Suprapubic skin (tissue), 4 donors: ENCODE data around the gene CCDC7. TPM values are rescaled to one million over a fixed set of nuclear protein-coding genes. Genes with fewer than 3 reads are reported as not detected.
"Not testable (repeated sequence)": the region's sequence is repeated elsewhere in the genome, so short reads cannot be mapped to it uniquely, and the experiment has no call there.

Experiments
- DNase-seq, 2 donors: peaks; one replicate each; pipeline ENCODE4 v3.0.0-alpha.2; 2019; ENCODE audit warnings: low spot score in 2 of 2
- H3K27ac ChIP-seq: fragments of 200-600 bp; sonication (generic); one replicate; pipeline ENCODE4 v1.5.1; 2019
- H3K27me3 ChIP-seq: fragments of 200-600 bp; sonication (generic); one replicate; pipeline ENCODE4 v1.5.1; 2019
- H3K36me3 ChIP-seq: fragments of 200-600 bp; sonication (generic); one replicate; pipeline ENCODE4 v1.5.1; 2019
- H3K4me1 ChIP-seq: fragments of 200-600 bp; sonication (generic); one replicate; pipeline ENCODE4 v1.5.1; 2019
- H3K4me3 ChIP-seq: fragments of 200-600 bp; sonication (generic); one replicate; pipeline ENCODE4 v1.5.1; 2019; ENCODE audit warnings: mild to moderate bottlenecking
- H3K9me3 ChIP-seq: fragments of 200-600 bp; sonication (generic); one replicate; pipeline ENCODE4 v1.5.1; 2019
- EP300 ChIP-seq: sonication (generic); formaldehyde crosslinking; IDR thresholded peaks from one replicate; pipeline ENCODE4 v1.6.1; 2017; ENCODE audit warnings: antibody characterized with exemption
- POLR2A ChIP-seq, 2 donors: fragments of 450-650 bp; IDR thresholded peaks; one replicate each; pipeline ENCODE4 v1.6.1; 2017; ENCODE audit warnings: antibody characterized with exemption in 2 of 2, mild to moderate bottlenecking in 2 of 2, moderate library complexity in 2 of 2
- POLR2AphosphoS5 ChIP-seq, 3 donors: sonication (generic); formaldehyde crosslinking; IDR thresholded peaks; one replicate each; pipeline ENCODE4 v1.6.1; 2017; ENCODE audit warnings: antibody characterized with exemption in 3 of 3
- WGBS: methylation state at CpG from one replicate; pipeline ENCODE4 v1.1.5; 2018; 5-methylcytosine and 5-hydroxymethylcytosine counted together
- total RNA-seq, 4 donors: library from RNA; depleted of rRNA; stranded (reverse); fragments of >200 nt; gene quantifications; one replicate each; pipeline ENCODE4 v1.1.0, GENCODE V29; 2016
- TF ChIP-seq, protein P1 (sequence below), 2 donors: fragments of 200-600 bp in 1 of 2; fragments of 450-650 bp in 1 of 2; sonication (generic) in 1 of 2; IDR thresholded peaks; one replicate each; pipeline ENCODE4 v1.5.1; 2016 to 2019; ENCODE audit warnings: antibody characterized with exemption in 2 of 2, mild to moderate bottlenecking in 1 of 2, moderate library complexity in 1 of 2

CCDC7 gene
- total RNA-seq, 4 donors from 2014 or later = 4.6 to 10.1 (median 7.6) TPM

DNA sequence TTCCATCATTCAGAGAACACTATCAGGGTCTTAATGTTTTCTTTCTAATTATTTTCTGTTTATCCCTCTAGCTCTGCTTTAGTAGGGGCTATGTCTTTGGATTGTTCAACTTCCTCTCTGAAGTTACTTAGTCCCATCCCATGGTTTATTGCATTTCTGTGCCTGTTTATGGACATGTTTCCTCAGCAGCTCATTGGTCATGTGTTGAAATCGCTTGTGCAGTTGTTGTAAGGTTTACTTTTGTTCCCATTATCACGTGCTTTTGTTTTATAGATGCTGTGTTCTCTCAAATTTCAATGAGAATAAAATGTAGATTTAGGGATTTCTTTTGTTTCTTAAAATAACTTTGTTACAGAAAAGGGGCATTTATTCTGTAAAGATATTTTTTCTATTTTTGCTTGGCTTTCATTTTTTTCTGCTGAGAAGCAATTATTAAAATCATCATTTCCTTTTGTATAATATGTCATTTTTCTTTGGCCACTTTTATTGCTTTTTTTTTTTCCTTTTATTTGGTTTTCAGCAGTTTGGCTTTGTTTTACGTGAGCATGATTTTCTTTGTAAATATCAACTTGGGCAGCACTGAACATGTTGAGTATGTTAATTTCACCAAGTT lies 110.9 kb downstream of the CCDC7 start:
- WGBS = 90% methylated on average over 3 of the region's 3 CpGs
- Histone ChIP-seq H3K4me1 (no peaks in the 10 kb centered on the region), H3K4me3 (no peak overlapping the region), H3K36me3 (no peaks in the 10 kb centered on the region), H3K27ac (no peak overlapping the region), H3K27me3 (no peaks in the 10 kb centered on the region), H3K9me3 (no peaks in the 10 kb centered on the region)
- no peak for TF ChIP-seq POLR2AphosphoS5 (IDR thresholded peaks at IDR 0.05)
- TF ChIP-seq EP300 = no peak
- TF ChIP-seq POLR2A (IDR thresholded peaks at IDR 0.05) = no peak
- TF ChIP-seq, protein P1, sequence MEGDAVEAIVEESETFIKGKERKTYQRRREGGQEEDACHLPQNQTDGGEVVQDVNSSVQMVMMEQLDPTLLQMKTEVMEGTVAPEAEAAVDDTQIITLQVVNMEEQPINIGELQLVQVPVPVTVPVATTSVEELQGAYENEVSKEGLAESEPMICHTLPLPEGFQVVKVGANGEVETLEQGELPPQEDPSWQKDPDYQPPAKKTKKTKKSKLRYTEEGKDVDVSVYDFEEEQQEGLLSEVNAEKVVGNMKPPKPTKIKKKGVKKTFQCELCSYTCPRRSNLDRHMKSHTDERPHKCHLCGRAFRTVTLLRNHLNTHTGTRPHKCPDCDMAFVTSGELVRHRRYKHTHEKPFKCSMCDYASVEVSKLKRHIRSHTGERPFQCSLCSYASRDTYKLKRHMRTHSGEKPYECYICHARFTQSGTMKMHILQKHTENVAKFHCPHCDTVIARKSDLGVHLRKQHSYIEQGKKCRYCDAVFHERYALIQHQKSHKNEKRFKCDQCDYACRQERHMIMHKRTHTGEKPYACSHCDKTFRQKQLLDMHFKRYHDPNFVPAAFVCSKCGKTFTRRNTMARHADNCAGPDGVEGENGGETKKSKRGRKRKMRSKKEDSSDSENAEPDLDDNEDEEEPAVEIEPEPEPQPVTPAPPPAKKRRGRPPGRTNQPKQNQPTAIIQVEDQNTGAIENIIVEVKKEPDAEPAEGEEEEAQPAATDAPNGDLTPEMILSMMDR (IDR thresholded peaks at IDR 0.05) = no peak
- no peak for DNase-seq

DNA sequence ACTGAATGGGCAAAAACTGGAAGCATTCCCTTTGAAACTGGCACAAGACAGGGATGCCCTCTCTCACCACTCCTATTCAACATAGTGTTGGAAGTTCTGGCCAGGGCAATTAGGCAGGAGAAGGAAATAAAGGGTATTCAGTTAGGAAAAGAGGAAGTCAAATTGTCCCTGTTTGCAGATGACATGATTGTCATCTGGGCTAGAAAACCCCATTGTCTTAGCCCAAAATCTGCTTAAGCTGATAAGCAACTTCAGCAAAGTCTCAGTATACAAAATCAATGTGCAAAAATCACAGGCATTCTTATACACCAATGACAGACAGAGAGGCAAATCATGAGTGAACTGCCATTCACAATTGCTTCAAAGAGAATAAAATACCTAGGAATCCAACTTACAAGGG lies 116.8 kb downstream of the CCDC7 start:
- DNase-seq, H3K4me3 ChIP-seq: not testable (repeated sequence)

DNA sequence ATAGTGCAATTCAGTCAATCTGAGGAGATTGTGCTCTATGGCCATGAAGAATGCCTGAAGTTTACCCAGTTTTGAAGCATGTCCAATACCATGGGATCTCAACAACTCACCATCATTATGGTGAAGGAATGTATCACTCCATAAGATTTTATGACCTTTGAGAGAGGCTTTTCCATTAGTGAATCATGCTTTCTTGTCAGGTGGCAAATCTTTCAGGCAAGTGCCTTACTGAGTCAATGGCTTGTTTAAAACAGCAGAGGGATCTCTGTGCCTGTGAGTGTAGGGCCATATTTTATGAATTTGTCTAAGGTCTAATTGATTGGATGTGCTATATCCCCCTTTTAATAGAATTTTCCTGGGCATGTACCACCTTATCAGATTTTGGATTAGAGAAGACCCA lies 131.5 kb downstream of the CCDC7 start:
- H3K4me3 ChIP-seq = no peak overlapping the region
- H3K27ac ChIP-seq = no peak overlapping the region
- no peaks in the 10 kb centered on the region for H3K4me1 ChIP-seq
- DNase-seq = no peak
- no peaks in the 10 kb centered on the region for H3K9me3 ChIP-seq
- TF ChIP-seq, protein P1 (IDR thresholded peaks at IDR 0.05) = no peak
- TF ChIP-seq EP300 (no peak), POLR2AphosphoS5 (IDR thresholded peaks at IDR 0.05) (no peak), POLR2A (IDR thresholded peaks at IDR 0.05) (no peak)
- H3K36me3 ChIP-seq = no peaks in the 10 kb centered on the region
- H3K27me3 ChIP-seq = no peaks in the 10 kb centered on the region

More for the DNA sequence above, 116.8 kb downstream of the CCDC7 start:
- not testable (repeated sequence) for H3K27me3 ChIP-seq, H3K9me3 ChIP-seq, H3K27ac ChIP-seq, H3K36me3 ChIP-seq, H3K4me1 ChIP-seq

DNA sequence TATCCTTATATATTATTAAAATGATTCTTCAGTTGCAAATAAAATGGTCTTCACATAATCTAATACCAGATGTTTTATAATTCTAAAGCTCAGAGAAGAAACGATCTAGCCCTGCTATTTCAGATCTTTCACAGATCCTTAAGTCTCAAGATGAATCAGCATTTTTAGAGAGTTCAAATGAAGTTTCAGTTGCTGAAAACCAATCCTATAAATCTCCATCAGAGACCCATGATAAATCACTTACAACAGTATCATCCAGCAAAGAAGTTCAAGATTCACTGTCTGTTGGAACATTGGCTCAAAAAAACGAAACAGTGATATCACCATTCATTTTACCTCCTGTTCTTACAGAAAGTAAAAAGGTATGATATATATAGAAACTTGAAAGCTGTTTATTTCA lies 137.0 kb downstream of the CCDC7 start:
- 57% methylated on average over 2 of the region's 2 CpGs for WGBS
- H3K27ac ChIP-seq = no peak overlapping the region

DNA sequence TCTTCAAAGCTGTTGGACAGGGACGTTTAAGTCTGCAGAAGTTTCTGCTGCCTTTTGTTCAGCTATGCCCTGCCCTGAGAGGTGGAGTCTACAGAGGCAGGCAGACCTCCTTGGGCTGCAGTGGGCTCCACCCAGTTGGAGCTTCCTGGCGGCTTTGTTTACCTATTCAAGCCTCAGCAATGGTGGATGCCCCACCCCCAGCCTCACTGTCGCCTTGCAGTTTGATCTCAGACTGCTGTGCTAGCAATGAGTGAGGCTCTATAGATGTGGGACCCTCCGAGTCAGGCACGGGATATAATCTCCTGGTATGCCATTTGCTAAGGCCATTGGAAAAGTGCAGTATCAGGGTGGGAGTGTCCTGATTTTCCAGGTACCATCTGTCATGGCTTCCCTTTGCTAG lies 152.1 kb downstream of the CCDC7 start:
- 100% methylated on average over 1 of the region's 5 CpGs for WGBS
- not testable (repeated sequence) for H3K4me1 ChIP-seq, H3K27ac ChIP-seq, H3K27me3 ChIP-seq, H3K36me3 ChIP-seq, H3K4me3 ChIP-seq, DNase-seq
- H3K9me3 ChIP-seq = peaks cover 16% of the 10 kb centered on the region

More for the DNA sequence above, 137.0 kb downstream of the CCDC7 start:
- Histone ChIP-seq H3K36me3 (no peaks in the 10 kb centered on the region), H3K4me3 (no peak overlapping the region), H3K27me3 (no peaks in the 10 kb centered on the region), H3K9me3 (no peaks in the 10 kb centered on the region), H3K4me1 (no peaks in the 10 kb centered on the region)
- DNase-seq = no peak
- no peak for TF ChIP-seq EP300

DNA sequence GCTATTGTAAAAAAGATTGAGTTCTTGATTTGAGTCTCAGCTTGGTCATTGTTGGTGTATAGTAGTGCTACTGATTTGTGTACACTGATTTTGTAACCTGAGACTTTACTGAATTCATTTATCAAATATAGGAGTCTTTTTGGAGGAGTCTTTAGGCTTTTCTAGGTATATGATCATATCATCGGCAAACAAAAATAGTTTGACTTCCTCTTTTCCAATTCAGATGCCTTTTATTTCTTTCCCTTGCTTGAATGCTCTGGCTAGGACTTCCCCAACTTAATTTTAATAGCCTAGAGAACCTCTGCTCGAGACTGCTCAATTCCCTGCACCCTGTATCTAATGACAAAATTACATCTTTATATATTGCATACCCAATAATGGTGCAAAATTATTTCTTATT lies 154.4 kb downstream of the CCDC7 start:
- TF ChIP-seq POLR2A (IDR thresholded peaks at IDR 0.05) (no peak), EP300 (no peak), POLR2AphosphoS5 (IDR thresholded peaks at IDR 0.05) (no peak)
- TF ChIP-seq, protein P1 (IDR thresholded peaks at IDR 0.05) = no peak
- H3K9me3 ChIP-seq = peaks cover 16% of the 10 kb centered on the region
- no peaks in the 10 kb centered on the region for H3K27me3 ChIP-seq
- H3K27ac ChIP-seq = no peak overlapping the region
- no peak overlapping the region for H3K4me3 ChIP-seq
- 89% methylated on average over 2 of the region's 2 CpGs for WGBS
- H3K36me3 ChIP-seq = peaks cover 4% of the 10 kb centered on the region
- H3K4me1 ChIP-seq = no peaks in the 10 kb centered on the region
- DNase-seq = no peak

DNA sequence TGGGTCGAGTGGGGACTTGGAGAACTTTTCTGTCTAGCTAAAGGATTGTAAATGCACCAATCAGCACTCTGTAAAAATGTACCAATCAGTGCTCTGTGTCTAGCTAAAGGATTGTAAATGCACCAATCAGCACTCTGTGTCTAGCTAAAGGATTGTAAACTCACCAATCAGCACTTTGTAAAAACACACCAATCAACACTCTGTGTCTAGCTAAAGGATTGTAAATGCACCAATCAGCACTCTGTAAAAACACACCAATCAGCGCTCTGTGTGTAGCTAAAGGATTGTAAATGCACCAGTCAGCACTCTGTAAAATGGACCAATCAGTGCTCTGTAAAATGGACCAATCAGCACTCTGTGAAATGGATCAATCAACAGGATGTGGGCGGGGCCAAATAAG lies 155.6 kb downstream of the CCDC7 start:
- not testable (repeated sequence) for H3K4me1 ChIP-seq, DNase-seq, H3K27ac ChIP-seq, H3K4me3 ChIP-seq, H3K36me3 ChIP-seq, H3K27me3 ChIP-seq
- H3K9me3 ChIP-seq = peaks cover 16% of the 10 kb centered on the region
- WGBS = 79% methylated on average over 3 of the region's 3 CpGs
